GM19372 (cell line): Measurements from ENCODE around the gene LZTR1.
"Not testable (repeated sequence)": the region's sequence is repeated elsewhere in the genome, so short reads cannot be mapped to it uniquely, and the experiment has no call there.

Experiments used
- ATAC-seq: cut with Tn5 transposase; IDR thresholded peaks from one replicate; pipeline ENCODE4 v1.9.1; 2021; ENCODE audit warnings: mild to moderate bottlenecking, low read depth, moderate library complexity; ENCODE audit not compliant: unreplicated experiment

Gene LZTR1

DNA sequence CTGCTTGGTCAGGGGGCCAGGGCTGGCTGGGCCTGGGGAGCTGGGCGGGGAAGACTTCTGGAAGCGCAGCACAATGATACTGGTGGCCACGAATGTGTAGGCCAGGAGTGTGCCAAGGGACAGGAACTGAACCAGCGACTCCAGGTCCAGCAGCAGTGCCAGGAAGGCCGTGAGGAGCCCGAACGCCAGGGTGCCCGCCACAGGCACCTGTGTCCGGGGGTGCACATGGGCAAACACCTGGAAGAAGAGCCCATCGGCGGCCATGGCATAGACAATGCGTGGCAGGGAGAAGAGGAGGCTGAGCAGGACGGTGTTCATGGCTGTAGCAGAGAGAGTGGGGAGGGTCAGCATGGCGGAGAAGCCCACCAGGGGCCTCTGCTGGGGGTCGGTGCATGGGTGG, 47.9 kb downstream of the LZTR1 start:
- no peak for ATAC-seq

GRCh38 chr22:21030621-21031544, 48.8 kb downstream of the LZTR1 start:
- ATAC-seq: no peak

- no peak for ATAC-seq
These were observed 49.5 kb downstream of the LZTR1 start for GRCh38 chr22:21031545-21032036.

DNA sequence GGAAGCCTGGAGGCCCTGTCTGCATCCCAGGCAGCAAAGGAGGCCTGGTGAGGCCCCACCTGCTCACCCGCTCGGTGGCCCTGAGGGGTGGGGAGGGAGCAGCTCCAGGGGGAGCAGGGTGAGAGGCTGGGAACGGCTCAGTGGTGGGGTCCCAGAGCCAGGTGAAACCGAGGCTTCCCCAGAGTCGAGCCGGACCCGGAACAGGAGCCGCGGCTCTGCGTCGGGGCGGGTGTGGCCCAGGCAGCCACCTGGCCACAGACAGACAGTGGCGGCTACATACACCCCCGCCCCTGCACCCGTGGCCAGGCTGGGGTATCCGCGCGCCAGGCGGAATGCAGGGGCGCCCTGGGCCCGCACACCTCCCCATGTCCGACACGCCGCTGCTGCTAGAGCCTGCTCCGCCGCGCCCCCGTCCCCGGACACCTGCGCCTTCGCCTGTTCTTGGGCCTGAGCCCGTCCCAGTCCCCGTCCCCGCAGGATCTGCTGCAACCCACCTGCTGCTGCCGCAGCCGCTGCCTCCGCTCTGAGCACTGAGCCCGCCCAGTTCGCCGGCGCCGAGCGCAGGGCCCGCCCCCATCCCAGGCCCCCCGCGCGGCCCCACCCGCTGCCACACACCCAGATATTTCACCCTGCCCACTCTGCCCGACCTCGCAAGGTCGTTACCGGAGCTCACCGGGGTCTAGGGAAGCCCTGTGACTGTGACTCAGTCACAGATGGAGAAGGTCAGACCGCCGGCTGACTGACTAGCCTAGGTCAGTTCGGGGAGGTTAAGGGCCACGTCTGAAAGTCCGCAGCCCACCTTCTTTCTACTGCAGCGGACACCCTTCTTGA, 50.2 kb downstream of the LZTR1 start, which contains the start of gene SLC7A4:
SLC7A4 (minus strand) TSS at position 525 of the 831 bp plus-strand sequence. CDS start 749 bp downstream, outside the sequence.
- no peak for ATAC-seq

DNA sequence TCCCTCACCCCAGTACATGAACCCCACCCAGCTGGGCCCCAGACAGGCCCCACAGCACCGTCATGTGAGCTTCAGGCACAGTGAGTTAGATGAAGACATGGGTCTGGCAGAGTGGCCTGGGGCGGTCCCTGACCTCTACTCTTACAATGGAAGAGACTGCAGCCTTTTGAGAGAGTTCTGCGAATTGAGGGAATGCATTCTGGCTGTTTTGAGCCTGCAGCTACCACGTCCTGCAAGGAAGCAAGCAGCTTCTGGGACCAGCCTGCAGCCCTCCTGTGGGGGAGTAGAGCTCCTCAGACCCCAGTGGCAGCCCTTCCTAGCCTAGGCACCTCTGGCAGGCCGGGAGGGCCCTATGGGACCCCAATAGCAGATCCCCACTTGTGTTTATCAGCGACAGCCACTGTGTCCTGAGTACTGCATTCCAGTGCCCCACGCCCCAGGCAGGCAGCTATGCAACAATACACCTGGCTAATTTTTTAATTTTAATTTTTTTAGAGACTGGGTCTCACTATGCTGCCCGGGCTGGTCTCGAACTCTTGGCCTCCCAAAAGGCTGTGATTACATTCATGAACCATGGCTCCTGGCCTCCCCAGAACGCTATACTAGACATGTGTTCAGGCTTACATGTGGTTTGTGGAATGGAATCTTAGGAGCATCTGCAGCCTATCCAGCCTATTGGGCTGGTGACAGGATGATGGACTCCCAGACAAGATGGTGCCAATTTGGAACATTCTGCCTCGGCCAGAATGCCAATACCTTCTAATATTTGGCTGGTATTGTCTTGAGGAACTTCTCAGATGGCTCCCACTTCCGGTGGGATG, 51.0 kb downstream of the LZTR1 start:
- no peak for ATAC-seq

GRCh38 chr22:21033895-21034294, 51.8 kb downstream of the LZTR1 start:
- no peak for ATAC-seq

DNA sequence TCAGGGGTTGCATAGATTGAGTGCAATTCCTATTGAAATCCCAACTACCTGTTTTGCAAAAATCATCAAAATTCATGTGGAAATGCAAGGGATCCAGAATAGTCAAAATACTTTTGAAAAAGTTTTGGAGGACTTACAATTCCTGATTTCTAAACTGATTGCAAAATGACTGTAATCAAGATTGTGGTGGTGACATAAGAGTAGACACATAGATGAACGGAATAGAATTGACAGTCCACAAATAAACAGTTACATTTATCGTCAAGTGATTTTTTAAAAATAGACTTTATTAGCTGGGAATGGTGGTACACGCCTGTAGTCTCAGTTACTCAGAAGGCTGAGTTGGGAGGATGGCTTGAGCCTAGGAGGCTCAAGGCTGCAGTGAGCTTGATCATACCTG, 52.9 kb downstream of the LZTR1 start:
- ATAC-seq: no peak

DNA sequence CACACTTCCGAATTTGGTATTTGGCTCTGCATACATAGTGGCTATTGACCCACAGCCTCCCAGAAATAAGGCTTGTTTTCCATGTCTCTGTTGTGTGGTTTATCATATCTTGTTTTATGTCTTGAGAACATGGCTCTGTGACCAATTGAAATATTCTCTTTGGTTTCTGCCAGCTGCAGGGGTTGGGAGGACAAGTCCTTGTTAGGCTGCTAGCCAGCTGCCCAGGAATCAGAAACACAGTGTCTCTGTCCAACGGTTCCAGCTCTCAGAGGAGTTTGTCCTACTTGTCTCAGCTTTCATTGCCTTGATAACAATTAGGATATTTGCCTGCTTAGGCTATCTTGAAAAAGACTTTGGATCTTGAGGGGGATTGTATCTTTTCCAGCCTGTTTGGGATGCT, 56.3 kb downstream of the LZTR1 start:
- no peak for ATAC-seq

GRCh38 chr22:21039158-21039557, 57.1 kb downstream of the LZTR1 start:
- ATAC-seq: not testable (repeated sequence)

GRCh38 chr22:21041937-21042336, 59.8 kb downstream of the LZTR1 start:
- no peak for ATAC-seq

- ATAC-seq: no peak
These were observed 61.1 kb downstream of the LZTR1 start for GRCh38 chr22:21042978-21043859.

DNA sequence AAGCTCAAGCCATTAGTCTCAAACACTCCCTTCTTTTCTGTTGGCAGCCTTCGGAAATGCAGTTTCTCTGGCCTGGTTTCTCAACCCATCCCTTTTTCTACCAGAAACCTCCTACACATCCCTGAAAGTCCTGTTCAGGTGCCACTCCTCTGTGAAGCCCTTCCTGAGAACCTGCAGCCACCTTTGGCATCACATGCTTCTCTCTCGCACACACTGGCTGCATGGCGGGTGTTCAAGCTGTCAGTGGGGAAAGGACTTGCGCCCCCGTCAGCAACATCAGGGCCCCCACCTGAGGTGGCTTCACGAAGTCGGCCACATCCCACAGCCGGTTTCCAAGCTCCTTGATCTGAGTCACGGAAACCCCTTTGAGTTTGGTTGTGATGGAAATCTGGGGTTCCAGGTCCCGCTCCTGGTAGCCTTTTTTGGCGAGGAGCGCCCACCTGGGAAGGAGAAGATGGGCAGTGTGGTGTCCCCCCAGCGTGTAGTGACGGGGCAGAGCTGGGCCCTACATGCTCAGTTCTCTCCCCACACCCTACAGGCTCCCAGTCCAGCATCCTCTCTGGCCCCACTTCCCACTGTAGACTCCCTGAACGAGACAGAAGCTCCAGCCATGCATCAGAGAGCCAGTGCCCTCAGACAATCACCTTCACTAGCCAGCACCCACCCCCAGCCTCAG, 61.9 kb downstream of the LZTR1 start:
- ATAC-seq: no peak

DNA sequence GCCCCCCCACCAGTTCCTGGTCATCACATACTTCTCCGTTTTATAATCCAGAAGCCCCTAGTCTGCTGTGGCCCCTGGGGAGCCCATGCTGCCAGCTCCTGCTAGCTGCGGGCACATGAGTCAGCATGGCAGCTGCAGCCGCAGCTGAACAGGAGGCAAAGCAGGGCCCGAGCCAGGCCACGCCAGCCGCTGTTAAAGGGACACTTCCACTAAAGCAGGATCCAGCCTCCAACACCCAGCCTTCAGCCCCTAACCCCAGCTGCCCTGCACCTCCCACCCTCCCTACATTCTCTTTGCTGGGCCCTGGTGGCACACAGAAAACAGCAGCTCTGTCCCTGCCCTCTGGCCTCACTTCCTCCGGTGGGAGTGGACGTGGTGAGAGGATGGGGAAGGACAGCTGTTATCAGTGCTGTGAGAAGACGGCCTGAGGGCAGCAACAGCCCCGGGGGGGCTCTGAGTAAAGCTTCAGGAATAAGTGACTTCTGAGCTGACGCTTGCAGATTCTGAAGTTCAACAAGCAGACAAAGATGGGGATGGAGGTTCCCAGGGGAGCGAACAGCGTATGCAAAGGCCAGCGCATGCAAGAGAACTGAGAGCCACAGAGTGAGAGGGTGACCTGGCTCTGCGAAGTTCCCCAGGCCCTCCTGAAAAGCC, 63.0 kb downstream of the LZTR1 start:
- no peak for ATAC-seq

DNA sequence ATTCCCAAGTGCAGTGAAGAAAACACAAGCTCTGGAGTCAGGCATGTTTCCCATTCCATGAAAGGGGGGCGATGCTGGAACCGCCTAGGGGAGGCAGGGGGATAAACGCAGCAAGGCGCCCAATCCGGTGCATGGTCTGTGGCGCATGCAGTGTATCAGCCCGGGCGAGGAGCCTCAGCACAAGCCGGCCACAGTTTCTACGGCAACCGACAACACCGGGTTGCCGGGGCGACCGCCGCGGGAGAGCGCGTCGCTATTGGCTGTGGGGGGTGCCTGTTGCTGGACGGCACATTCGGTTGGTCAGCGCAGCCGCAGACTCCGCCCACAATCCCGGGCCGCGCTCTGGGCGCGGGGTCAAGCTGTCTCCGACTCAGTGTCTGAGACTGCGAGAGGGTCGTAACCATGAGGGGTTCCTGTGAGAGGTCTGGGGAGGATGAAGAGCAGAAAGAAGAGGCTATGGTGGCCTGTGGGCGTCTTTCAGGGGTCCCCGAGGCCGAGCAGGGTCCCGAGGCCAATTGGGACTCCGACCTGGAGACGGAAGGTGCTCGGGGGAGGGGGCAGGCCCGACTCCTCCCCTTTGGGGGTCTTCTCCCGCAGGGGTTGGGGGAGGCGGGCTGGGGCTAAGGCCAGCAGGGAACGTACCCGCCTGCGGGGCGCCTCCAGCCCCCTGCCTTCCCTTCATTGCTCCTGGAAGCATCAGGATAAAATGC, 63.6 kb downstream of the LZTR1 start, which contains the start of gene LRRC74B:
LRRC74B (plus strand) TSS at position 362 of the 710 bp plus-strand sequence; CDS start at position 403, 41 bp downstream.
- peak; percentile 97 for ATAC-seq

DNA sequence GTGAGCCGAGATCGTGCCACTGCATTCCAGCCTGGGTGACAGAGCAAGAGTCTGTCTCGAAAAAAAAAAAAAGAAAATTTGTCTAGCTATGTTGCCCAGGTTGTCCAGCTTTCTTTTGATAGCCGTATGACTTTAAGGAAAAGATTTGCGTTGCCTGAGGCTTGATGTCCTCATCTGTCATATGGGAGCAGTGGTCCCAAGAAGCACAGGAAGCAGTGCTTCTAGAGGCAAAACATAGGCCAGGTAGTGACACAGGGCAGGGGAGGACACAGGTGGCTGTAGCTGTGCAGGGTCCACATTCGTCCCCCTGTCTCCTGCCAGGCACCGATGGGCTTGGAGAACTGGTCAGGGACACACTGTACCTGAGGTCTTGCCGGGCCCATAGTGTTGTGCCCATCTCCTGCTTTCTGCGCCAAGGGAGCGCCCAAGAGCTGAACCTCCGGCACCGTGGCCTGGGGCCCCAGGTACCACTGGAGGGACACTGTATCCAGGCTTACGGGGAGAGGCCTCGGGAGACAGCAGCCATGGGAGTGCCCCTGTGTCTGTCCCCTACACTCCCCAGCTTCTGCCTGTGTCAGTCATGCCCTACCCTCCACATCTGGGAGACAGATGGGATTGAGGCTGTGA, 65.1 kb downstream of the LZTR1 start:
- ATAC-seq: no peak

- ATAC-seq: no peak
These were observed 65.6 kb downstream of the LZTR1 start for GRCh38 chr22:21047730-21048129.

- not testable (repeated sequence) for ATAC-seq
These were observed 66.4 kb downstream of the LZTR1 start for GRCh38 chr22:21048448-21048847.
